OCI-LY1 (cell line): ENCODE measurements around the gene POLR2J3.
"Not testable (repeated sequence)": the region's sequence is repeated elsewhere in the genome, so short reads cannot be mapped to it uniquely, and the experiment has no call there.

Source experiments
- EZH2 ChIP-seq: fragments of 200-600 bp; sonication (generic), shearing (Covaris generic); IDR thresholded peaks from 2 replicates; pipeline ENCODE4 v1.8.0; 2017; ENCODE audit warnings: borderline replicate concordance, mixed run types, mild to moderate bottlenecking, antibody characterized with exemption, low read length, moderate library complexity, mixed read lengths
- TF ChIP-seq, protein P1 (sequence below): fragments of 200-600 bp; sonication (generic), shearing (Covaris generic); IDR thresholded peaks from 2 replicates; pipeline ENCODE4 v1.5.1; 2017; ENCODE audit warnings: mild to moderate bottlenecking, antibody characterized with exemption, low read length, moderate library complexity, mixed read lengths

DNA sequence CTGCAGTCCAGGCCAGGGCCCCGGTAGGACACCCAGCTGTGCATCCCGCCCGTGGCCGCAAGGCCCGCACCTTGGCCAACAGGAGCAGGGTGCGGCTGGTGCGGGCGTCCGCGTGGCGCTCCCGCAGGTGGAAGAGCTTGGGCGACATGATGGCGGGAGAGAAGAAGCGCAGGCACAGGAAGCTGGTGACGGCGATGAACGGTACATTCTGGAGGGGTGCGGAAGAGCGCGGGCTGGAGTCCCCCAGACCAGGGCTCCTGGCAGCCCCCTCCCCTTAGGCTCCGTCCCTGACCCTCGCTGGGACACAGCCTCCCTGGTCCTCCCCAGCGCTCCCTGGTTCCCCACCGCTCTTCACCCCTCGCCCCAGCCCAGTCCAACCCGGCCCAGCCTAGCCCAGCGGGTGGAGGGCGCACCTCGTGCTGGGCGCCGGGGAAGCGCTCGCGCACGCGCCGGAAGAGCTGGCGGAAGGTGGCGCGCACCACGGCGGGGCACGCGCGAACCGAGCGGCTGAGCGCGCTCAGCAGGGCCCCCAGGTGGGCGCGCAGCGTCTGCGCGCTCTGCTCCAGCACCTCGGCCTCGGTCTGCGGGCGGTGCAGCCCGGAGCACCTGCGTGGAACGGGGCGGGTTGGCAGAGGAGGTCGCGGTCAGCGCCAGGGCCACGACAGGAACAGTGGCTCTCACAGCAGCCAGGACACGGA lies 21.4 kb upstream of the POLR2J3 start:
- TF ChIP-seq, protein P1, sequence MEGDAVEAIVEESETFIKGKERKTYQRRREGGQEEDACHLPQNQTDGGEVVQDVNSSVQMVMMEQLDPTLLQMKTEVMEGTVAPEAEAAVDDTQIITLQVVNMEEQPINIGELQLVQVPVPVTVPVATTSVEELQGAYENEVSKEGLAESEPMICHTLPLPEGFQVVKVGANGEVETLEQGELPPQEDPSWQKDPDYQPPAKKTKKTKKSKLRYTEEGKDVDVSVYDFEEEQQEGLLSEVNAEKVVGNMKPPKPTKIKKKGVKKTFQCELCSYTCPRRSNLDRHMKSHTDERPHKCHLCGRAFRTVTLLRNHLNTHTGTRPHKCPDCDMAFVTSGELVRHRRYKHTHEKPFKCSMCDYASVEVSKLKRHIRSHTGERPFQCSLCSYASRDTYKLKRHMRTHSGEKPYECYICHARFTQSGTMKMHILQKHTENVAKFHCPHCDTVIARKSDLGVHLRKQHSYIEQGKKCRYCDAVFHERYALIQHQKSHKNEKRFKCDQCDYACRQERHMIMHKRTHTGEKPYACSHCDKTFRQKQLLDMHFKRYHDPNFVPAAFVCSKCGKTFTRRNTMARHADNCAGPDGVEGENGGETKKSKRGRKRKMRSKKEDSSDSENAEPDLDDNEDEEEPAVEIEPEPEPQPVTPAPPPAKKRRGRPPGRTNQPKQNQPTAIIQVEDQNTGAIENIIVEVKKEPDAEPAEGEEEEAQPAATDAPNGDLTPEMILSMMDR: not testable (repeated sequence)
- not testable (repeated sequence) for TF ChIP-seq EZH2
